Coronary artery (tissue), 2 donors: ENCODE results near the gene PCLO.

Experiments
- DNase-seq: peaks from one replicate; pipeline ENCODE4 v3.0.0-alpha.2; 2017; ENCODE audit warnings: low spot score
- H3K27ac ChIP-seq, 2 donors: fragments of 200-600 bp; sonication (generic); one replicate each; pipeline ENCODE4 v1.5.1; 2016 to 2019
- H3K4me3 ChIP-seq: fragments of 200-600 bp; sonication (generic); 2 replicates; pipeline ENCODE4 v1.5.1; 2016; ENCODE audit warnings: mild to moderate bottlenecking, moderate library complexity
- CTCF ChIP-seq: fragments of 200-600 bp; sonication (generic); IDR thresholded peaks from one replicate; pipeline ENCODE4 v1.5.1; 2019; ENCODE audit warnings: antibody characterized with exemption

The PCLO gene

DNA sequence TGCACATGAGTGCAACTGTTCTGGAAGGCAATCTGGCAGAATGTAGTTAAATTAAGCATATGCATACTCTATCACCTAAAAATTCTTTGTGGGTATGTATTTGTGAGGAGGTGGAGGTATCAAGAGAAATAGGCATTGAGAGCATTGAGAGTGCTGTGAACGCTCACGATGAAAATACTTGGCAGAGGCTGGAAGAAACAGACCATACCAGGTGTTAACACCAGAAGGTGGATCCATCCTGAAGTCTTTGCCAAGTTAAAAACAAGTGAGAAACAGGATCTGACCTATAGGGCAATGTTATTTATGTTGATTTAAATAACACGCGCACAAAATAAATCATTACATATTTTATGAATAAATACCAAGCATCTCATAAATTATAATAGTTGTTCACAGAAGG lies 311.6 kb downstream of the PCLO start:
- no peak for TF ChIP-seq CTCF
- H3K4me3 ChIP-seq, result no peak overlapping the region
- DNase-seq, result no peak
- no peak overlapping the region for H3K27ac ChIP-seq

DNA sequence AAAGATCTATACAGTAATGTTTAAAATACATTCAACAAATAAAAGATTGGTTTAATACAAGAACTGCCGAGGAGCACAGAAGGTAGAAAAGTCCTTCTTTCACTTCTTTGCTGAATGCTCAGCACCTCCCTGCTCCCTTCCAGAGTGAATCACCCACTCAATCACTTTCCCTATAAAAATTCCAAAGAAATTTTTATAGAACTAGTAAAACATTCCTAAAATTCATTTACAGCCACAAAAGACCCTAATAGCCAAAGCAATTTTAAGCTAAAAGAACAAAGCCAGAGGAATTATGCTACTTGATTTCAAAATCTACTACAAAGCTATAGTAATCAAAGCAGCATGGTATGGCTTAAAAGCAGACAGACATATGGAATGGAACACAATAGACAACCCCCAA lies 320.9 kb downstream of the PCLO start:
- TF ChIP-seq CTCF, result no peak
- Histone ChIP-seq H3K27ac (no peak overlapping the region), H3K4me3 (no peak overlapping the region)
- no peak for DNase-seq

DNA sequence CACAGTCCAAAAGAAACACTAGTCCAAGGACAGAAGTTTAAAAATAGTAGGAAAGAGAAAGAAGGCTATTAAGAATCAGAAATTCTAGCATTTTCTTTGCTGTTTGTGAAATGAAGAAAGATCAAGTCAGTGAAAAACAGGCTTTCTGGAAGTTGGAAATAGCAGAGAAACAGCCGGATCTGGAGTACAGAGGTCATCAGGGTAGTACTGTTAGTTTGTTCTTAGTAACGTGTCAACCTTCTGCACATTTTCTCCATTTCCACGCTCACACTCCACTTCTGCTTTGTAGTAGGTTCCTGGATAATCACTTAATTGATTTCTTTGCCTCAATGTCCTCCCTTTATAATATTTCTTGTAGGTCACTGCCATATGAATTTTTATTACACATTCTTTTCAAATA lies 322.6 kb downstream of the PCLO start:
- no peak overlapping the region for H3K4me3 ChIP-seq
- no peak for TF ChIP-seq CTCF
- DNase-seq, result no peak
- H3K27ac ChIP-seq, result no peak overlapping the region

DNA sequence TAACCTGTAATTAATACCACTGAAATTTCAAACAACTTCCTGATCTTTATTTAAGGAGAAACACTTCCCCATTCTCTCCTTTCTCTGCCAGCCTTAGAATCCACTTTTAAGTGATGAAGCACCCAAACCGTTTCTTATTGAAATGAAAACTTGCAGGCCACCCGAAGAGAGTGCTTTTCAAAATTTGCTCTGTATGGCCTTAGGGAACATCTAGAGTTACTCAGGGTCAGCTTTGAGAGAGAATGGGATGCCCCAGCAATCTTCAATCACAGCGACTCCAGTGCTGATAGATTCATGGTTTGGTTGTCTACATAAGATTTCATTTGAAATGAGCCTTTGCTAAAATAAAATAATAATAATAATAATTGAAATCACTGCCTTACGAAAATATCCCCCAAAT lies 323.1 kb downstream of the PCLO start:
- TF ChIP-seq CTCF, result no peak
- Histone ChIP-seq H3K4me3 (no peak overlapping the region), H3K27ac (no peak overlapping the region)
- no peak for DNase-seq

DNA sequence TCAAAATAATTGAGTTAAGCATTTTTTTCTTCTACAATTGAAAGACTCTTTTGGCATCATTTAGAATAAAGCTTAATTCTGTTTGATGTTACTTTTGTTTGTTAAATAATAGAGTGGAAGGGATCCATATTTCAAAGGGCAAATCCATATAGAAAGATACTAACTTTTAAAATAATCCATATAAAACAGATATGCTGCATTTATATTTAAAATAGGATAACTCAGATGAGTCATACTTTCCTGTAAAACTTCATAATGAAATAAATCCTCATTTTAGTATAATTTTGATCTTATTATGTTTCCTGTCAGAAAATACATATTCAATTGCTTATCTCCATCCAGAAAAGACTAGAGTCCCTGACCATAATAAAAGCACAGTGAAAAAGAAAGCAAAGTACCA lies 323.6 kb downstream of the PCLO start:
- Histone ChIP-seq H3K4me3 (no peak overlapping the region), H3K27ac (no peak overlapping the region)
- DNase-seq, result no peak
- no peak for TF ChIP-seq CTCF

DNA sequence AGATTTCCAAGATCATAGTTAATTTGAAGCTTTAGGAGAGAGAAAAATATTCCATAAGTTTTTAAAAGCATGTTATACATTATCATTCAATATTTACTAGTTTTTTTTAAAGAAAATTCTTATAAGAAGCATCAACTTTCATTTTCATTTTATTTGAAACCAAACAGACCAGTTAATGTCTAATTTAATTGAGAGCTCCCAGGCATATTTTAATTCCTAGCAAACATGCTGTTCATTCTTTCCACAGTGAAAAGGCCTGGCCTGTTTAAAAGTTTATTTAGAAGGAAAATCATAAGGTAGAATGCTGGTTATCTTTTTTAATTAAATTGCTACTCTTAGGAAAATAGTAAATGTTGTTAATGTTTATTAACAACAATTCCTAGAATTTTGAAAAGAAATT lies 324.4 kb downstream of the PCLO start:
- Histone ChIP-seq H3K27ac (no peak overlapping the region), H3K4me3 (no peak overlapping the region)
- TF ChIP-seq CTCF, result no peak
- DNase-seq, result no peak

DNA sequence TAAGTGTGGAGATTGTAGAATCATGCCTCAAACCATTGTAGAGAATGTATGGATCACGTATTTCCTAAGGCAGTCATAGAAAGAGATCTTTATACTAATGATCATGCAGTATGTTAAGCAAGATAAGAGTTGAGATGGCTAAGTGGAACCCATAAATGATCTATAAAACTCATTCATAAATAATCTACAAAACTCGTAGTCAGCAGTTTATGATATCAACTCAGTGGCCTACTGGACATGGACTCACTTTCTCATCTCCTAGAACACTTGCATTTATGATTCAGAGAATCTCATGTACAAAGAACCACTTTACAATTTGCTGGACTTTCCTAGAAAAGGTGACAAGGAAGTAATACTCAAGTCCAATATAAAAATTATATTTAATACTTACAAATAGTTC lies 339.6 kb downstream of the PCLO start:
- DNase-seq, result no peak
- TF ChIP-seq CTCF, result no peak
- Histone ChIP-seq H3K4me3 (no peak overlapping the region), H3K27ac (no peak overlapping the region)
